ENCODE measurements around the gene TBC1D22A. TPM values are rescaled to one million over a fixed set of nuclear protein-coding genes. Genes with fewer than 3 reads are reported as not detected.

TBC1D22A gene
- total RNA-seq, 1 experiment from 2014 or later: 26.0 TPM

- no peak for DNase-seq (ENCODE audit: unreplicated experiment)
- no peak overlapping the region for H3K27ac Mint-ChIP-seq (ENCODE audit: low read depth, unreplicated experiment)
- H3K36me3 Mint-ChIP-seq (ENCODE audit: insufficient read depth, unreplicated experiment): peaks cover 30% of the 10 kb centered on the region
- POLR2A ChIA-PET: no interaction called here
- CTCF ChIA-PET: interaction anchor here (0.6 to 2.7 kb wide), 3 partner anchors 8 to 225 kb away, joined by 3 to 9 read pairs (median 3); no protein-coding TSS in a partner anchor
- peaks cover 29% of the 10 kb centered on the region for H3K4me1 Mint-ChIP-seq (ENCODE audit: insufficient read depth, unreplicated experiment)
- intact Hi-C loops (cut with micrococcal nuclease): no loop called here
- H3K27me3 Mint-ChIP-seq (ENCODE audit: insufficient read depth, unreplicated experiment): no peaks in the 10 kb centered on the region
- TF ChIP-seq CTCF (IDR thresholded peaks at IDR 0.05; ENCODE audit: unreplicated experiment): no peak
- H3K4me3 Mint-ChIP-seq (ENCODE audit: unreplicated experiment): no peak overlapping the region
- no peaks in the 10 kb centered on the region for H3K9me3 Mint-ChIP-seq (ENCODE audit: unreplicated experiment)
- no TSS peak for BruUV-seq (replicated peaks)
Measured at GRCh38 chr22:46766611-46767010, 4.2 kb downstream of the TBC1D22A start.

GRCh38 chr22:46767249-46767985 lies 5.0 kb downstream of the TBC1D22A start:
- ChIA-PET CTCF (interaction anchor here (1.0 to 2.7 kb wide), 3 partner anchors 9 to 36 kb away, joined by 3 to 10 read pairs (median 9); no protein-coding TSS in a partner anchor), POLR2A (interaction anchor here (0.7 kb wide), 1 partner anchor 218 kb away, joined by 5 read pairs; no protein-coding TSS in a partner anchor)
- Mint-ChIP-seq H3K36me3 (ENCODE audit: insufficient read depth, unreplicated experiment) (peaks cover 24% of the 10 kb centered on the region), H3K27me3 (ENCODE audit: insufficient read depth, unreplicated experiment) (no peaks in the 10 kb centered on the region), H3K4me3 (ENCODE audit: unreplicated experiment) (no peak overlapping the region), H3K27ac (ENCODE audit: low read depth, unreplicated experiment) (no peak overlapping the region), H3K9me3 (ENCODE audit: unreplicated experiment) (no peaks in the 10 kb centered on the region), H3K4me1 (ENCODE audit: insufficient read depth, unreplicated experiment) (peaks cover 22% of the 10 kb centered on the region)
- no peak for TF ChIP-seq CTCF (IDR thresholded peaks at IDR 0.05; ENCODE audit: unreplicated experiment)
- no TSS peak for BruUV-seq (replicated peaks)
- intact Hi-C loops (cut with micrococcal nuclease): no loop called here
- DNase-seq (ENCODE audit: unreplicated experiment): no peak

GRCh38 chr22:46769191-46769675 lies 6.8 kb downstream of the TBC1D22A start:
- ChIA-PET CTCF (interaction anchor here (0.6 to 2.7 kb wide), 3 partner anchors 11 to 1217 kb away, joined by 3 to 10 read pairs (median 9); no protein-coding TSS in a partner anchor), POLR2A (no interaction called here)
- no TSS peak for BruUV-seq (replicated peaks)
- H3K4me1 Mint-ChIP-seq (ENCODE audit: insufficient read depth, unreplicated experiment): peaks cover 18% of the 10 kb centered on the region
- intact Hi-C loops (cut with micrococcal nuclease): no loop called here
- peak overlapping the region; percentile 23 for H3K27ac Mint-ChIP-seq (ENCODE audit: low read depth, unreplicated experiment)
- H3K36me3 Mint-ChIP-seq (ENCODE audit: insufficient read depth, unreplicated experiment): peaks cover 20% of the 10 kb centered on the region
- no peak for DNase-seq (ENCODE audit: unreplicated experiment)
- H3K9me3 Mint-ChIP-seq (ENCODE audit: unreplicated experiment): no peaks in the 10 kb centered on the region
- TF ChIP-seq CTCF (IDR thresholded peaks at IDR 0.05; ENCODE audit: unreplicated experiment): no peak
- no peaks in the 10 kb centered on the region for H3K27me3 Mint-ChIP-seq (ENCODE audit: insufficient read depth, unreplicated experiment)
- no peak overlapping the region for H3K4me3 Mint-ChIP-seq (ENCODE audit: unreplicated experiment)

GRCh38 chr22:46769706-46770105 lies 7.3 kb downstream of the TBC1D22A start:
- Mint-ChIP-seq H3K36me3 (ENCODE audit: insufficient read depth, unreplicated experiment) (peaks cover 20% of the 10 kb centered on the region), H3K27me3 (ENCODE audit: insufficient read depth, unreplicated experiment) (no peaks in the 10 kb centered on the region), H3K4me3 (ENCODE audit: unreplicated experiment) (no peak overlapping the region), H3K27ac (ENCODE audit: low read depth, unreplicated experiment) (no peak overlapping the region), H3K9me3 (ENCODE audit: unreplicated experiment) (no peaks in the 10 kb centered on the region), H3K4me1 (ENCODE audit: insufficient read depth, unreplicated experiment) (peaks cover 18% of the 10 kb centered on the region)
- ChIA-PET CTCF (no interaction called here), POLR2A (interaction anchor here (0.9 kb wide), 1 partner anchor 15 kb away, joined by 3 read pairs; no protein-coding TSS in a partner anchor)
- no peak for DNase-seq (ENCODE audit: unreplicated experiment)
- TF ChIP-seq CTCF (IDR thresholded peaks at IDR 0.05; ENCODE audit: unreplicated experiment): no peak
- no TSS peak for BruUV-seq (replicated peaks)
- intact Hi-C loops (cut with micrococcal nuclease): no loop called here
